ENCODE data around the gene DYNC2H1.

DYNC2H1 gene

DNA sequence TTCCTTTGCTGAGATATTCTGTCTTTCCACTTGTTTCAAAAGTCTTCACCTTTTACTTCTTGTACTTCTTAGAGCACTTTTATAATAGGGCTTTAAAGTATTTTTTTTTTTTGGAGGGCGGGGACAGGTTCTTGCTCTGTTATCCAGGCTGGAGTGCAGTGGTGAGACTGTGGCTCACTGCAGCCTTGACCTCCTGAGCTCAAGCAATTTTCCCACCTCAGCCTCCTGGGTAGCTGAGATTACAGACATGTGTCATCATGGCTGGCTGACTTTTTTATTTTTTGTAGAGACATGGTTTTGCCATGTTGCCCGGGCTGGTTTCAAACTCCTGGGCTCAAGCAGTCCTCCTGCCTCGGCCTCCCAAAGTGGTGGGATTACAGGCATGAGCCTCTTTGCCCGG lies 57.9 kb downstream of the DYNC2H1 start:
- H3K4me1 ChIP-seq (ENCODE audit: insufficient read depth, low read length): no peaks in the 10 kb centered on the region
- no peak overlapping the region for H3K4me3 ChIP-seq (ENCODE audit: low read depth in 1 of 2, low read length in 2 of 2)
- TF ChIP-seq, protein P1, sequence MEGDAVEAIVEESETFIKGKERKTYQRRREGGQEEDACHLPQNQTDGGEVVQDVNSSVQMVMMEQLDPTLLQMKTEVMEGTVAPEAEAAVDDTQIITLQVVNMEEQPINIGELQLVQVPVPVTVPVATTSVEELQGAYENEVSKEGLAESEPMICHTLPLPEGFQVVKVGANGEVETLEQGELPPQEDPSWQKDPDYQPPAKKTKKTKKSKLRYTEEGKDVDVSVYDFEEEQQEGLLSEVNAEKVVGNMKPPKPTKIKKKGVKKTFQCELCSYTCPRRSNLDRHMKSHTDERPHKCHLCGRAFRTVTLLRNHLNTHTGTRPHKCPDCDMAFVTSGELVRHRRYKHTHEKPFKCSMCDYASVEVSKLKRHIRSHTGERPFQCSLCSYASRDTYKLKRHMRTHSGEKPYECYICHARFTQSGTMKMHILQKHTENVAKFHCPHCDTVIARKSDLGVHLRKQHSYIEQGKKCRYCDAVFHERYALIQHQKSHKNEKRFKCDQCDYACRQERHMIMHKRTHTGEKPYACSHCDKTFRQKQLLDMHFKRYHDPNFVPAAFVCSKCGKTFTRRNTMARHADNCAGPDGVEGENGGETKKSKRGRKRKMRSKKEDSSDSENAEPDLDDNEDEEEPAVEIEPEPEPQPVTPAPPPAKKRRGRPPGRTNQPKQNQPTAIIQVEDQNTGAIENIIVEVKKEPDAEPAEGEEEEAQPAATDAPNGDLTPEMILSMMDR (IDR thresholded peaks at IDR 0.05; ENCODE audit: borderline replicate concordance, extremely low read depth, low read length, poor library complexity, severe bottlenecking): no peak
- ATAC-seq (ENCODE audit: insufficient read depth, low read depth): no peak
- no peaks in the 10 kb centered on the region for H3K9me3 ChIP-seq (ENCODE audit: insufficient read depth, low read length, severe bottlenecking)
- H3K27me3 ChIP-seq (ENCODE audit: insufficient read depth, low read length, poor library complexity): no peaks in the 10 kb centered on the region
- no peak for DNase-seq
- peaks cover 3% of the 10 kb centered on the region; the same call in 1 of the 2 replicates for H3K36me3 ChIP-seq (ENCODE audit: insufficient read depth, low read length)
- no peak overlapping the region for H2AFZ ChIP-seq (ENCODE audit: low read depth, low read length)
- no peak overlapping the region for H3K4me2 ChIP-seq (ENCODE audit: insufficient read depth, low read length)
- H3K9ac ChIP-seq (ENCODE audit: low read depth, low read length): no peak overlapping the region
- H4K20me1 ChIP-seq (ENCODE audit: insufficient read depth, low read length): no peaks in the 10 kb centered on the region
- H3K27ac ChIP-seq (ENCODE audit: low read length): no peak overlapping the region
- H3K79me2 ChIP-seq (ENCODE audit: insufficient read depth, low read length): no peaks in the 10 kb centered on the region

DNA sequence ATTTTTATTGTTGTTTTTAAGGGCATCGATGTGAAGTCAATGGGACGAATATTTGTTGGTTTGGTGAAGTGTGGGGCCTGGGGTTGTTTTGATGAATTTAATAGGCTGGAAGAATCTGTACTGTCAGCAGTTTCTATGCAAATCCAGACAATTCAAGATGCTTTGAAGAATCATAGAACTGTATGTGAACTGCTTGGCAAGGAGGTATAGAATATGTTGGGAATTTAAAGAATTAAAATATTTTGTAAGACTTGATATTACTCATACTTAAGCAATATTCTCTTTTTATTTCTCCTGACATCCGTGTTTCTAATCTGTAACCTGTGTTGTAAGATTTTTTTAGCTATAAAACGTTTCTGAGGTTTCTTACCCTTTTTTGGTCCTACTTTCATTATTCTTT lies 61.6 kb downstream of the DYNC2H1 start:
- TF ChIP-seq, protein P1 (IDR thresholded peaks at IDR 0.05; ENCODE audit: borderline replicate concordance, extremely low read depth, low read length, poor library complexity, severe bottlenecking): no peak
- no peak for TF ChIP-seq EZH2 (IDR thresholded peaks at IDR 0.05; ENCODE audit: borderline replicate concordance, low read depth, low read length, severe bottlenecking)
- H3K4me3 ChIP-seq (ENCODE audit: low read depth in 1 of 2, low read length in 2 of 2): no peak overlapping the region
- H4K20me1 ChIP-seq (ENCODE audit: insufficient read depth, low read length): no peaks in the 10 kb centered on the region
- no peaks in the 10 kb centered on the region for H3K27me3 ChIP-seq (ENCODE audit: insufficient read depth, low read length, poor library complexity)
- no peaks in the 10 kb centered on the region for H3K79me2 ChIP-seq (ENCODE audit: insufficient read depth, low read length)
- H2AFZ ChIP-seq (ENCODE audit: low read depth, low read length): no peak overlapping the region
- H3K9me3 ChIP-seq (ENCODE audit: insufficient read depth, low read length, severe bottlenecking): no peaks in the 10 kb centered on the region
- H3K27ac ChIP-seq (ENCODE audit: low read length): no peak overlapping the region
- no peak overlapping the region for H3K4me2 ChIP-seq (ENCODE audit: insufficient read depth, low read length)
- ATAC-seq (ENCODE audit: insufficient read depth, low read depth) (no peak), DNase-seq (no peak)
- no peaks in the 10 kb centered on the region for H3K36me3 ChIP-seq (ENCODE audit: insufficient read depth, low read length)
- no peaks in the 10 kb centered on the region for H3K4me1 ChIP-seq (ENCODE audit: insufficient read depth, low read length)
- no peak overlapping the region for H3K9ac ChIP-seq (ENCODE audit: low read depth, low read length)

DNA sequence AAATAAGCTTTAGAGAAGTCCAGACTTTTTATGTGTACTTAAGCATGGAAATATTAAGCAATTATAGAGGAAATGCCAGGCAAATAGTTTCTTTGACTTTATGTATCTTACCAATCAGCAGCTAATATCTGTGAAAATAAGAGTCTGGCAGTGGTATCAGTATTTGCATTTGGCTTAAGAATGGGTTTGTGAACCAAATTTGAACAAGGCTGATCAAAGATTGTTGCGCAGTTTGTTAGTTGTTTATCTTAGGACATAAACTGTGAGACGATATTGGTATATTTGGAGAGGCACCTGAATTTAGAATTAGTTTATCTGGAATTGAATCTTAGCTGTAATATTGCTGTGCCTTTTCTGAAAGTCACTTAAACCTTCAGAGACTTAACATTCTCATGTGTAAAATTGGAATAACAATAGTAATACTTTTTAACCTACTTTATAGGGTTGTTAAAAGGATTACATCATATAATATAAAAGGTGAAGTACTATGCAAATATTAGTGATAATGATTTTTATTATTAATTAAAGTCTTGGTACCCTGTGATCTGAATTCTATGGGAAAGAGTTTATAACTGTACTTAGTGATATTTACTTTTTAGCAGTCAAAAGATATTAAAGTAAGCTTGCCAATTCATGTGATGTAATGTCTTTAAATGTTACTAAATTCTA lies 66.4 kb downstream of the DYNC2H1 start:
- H3K9ac ChIP-seq (ENCODE audit: low read depth, low read length): no peak overlapping the region
- ATAC-seq (ENCODE audit: insufficient read depth, low read depth) (no peak), DNase-seq (no peak)
- no peaks in the 10 kb centered on the region for H3K27me3 ChIP-seq (ENCODE audit: insufficient read depth, low read length, poor library complexity)
- no peak for TF ChIP-seq EZH2 (IDR thresholded peaks at IDR 0.05; ENCODE audit: borderline replicate concordance, low read depth, low read length, severe bottlenecking)
- TF ChIP-seq, protein P1 (IDR thresholded peaks at IDR 0.05; ENCODE audit: borderline replicate concordance, extremely low read depth, low read length, poor library complexity, severe bottlenecking): no peak
- H3K4me3 ChIP-seq (ENCODE audit: low read depth in 1 of 2, low read length in 2 of 2): no peak overlapping the region
- H4K20me1 ChIP-seq (ENCODE audit: insufficient read depth, low read length): no peaks in the 10 kb centered on the region
- no peaks in the 10 kb centered on the region for H3K4me1 ChIP-seq (ENCODE audit: insufficient read depth, low read length)
- no peak overlapping the region for H3K27ac ChIP-seq (ENCODE audit: low read length)
- no peak overlapping the region for H3K4me2 ChIP-seq (ENCODE audit: insufficient read depth, low read length)
- no peaks in the 10 kb centered on the region for H3K79me2 ChIP-seq (ENCODE audit: insufficient read depth, low read length)
- H2AFZ ChIP-seq (ENCODE audit: low read depth, low read length): no peak overlapping the region
- no peaks in the 10 kb centered on the region for H3K9me3 ChIP-seq (ENCODE audit: insufficient read depth, low read length, severe bottlenecking)
- H3K36me3 ChIP-seq (ENCODE audit: insufficient read depth, low read length): no peaks in the 10 kb centered on the region
